Measurements from ENCODE around the gene TNFRSF1A. TPM values are rescaled to one million over a fixed set of nuclear protein-coding genes. Genes with fewer than 3 reads are reported as not detected.

TNFRSF1A gene
- polyA plus RNA-seq, 1 experiment: 217 TPM

- DNase-seq (ENCODE audit: low read depth): no peak
- H3K4me3 ChIP-seq (ENCODE audit: low read depth, low read length): no peak overlapping the region
- peaks cover 51% of the 10 kb centered on the region for H3K36me3 ChIP-seq (ENCODE audit: control insufficient read depth, insufficient read depth, low read length)
- CTCF ChIA-PET: interaction anchor here (0.6 to 1.3 kb wide), 3 partner anchors 9 to 133 kb away, joined by 3 to 5 read pairs (median 4); no protein-coding TSS in a partner anchor
- TF ChIP-seq, protein P1, sequence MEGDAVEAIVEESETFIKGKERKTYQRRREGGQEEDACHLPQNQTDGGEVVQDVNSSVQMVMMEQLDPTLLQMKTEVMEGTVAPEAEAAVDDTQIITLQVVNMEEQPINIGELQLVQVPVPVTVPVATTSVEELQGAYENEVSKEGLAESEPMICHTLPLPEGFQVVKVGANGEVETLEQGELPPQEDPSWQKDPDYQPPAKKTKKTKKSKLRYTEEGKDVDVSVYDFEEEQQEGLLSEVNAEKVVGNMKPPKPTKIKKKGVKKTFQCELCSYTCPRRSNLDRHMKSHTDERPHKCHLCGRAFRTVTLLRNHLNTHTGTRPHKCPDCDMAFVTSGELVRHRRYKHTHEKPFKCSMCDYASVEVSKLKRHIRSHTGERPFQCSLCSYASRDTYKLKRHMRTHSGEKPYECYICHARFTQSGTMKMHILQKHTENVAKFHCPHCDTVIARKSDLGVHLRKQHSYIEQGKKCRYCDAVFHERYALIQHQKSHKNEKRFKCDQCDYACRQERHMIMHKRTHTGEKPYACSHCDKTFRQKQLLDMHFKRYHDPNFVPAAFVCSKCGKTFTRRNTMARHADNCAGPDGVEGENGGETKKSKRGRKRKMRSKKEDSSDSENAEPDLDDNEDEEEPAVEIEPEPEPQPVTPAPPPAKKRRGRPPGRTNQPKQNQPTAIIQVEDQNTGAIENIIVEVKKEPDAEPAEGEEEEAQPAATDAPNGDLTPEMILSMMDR (IDR thresholded peaks at IDR 0.05; ENCODE audit: insufficient read depth, low read depth, low read length): no peak
- POLR2A ChIA-PET: no interaction called here
- no peaks in the 10 kb centered on the region for H3K27me3 ChIP-seq (ENCODE audit: control insufficient read depth, insufficient read depth, low read length)
Measured at GRCh38 chr12:6332459-6332858, 9.4 kb downstream of the TNFRSF1A start.

DNA sequence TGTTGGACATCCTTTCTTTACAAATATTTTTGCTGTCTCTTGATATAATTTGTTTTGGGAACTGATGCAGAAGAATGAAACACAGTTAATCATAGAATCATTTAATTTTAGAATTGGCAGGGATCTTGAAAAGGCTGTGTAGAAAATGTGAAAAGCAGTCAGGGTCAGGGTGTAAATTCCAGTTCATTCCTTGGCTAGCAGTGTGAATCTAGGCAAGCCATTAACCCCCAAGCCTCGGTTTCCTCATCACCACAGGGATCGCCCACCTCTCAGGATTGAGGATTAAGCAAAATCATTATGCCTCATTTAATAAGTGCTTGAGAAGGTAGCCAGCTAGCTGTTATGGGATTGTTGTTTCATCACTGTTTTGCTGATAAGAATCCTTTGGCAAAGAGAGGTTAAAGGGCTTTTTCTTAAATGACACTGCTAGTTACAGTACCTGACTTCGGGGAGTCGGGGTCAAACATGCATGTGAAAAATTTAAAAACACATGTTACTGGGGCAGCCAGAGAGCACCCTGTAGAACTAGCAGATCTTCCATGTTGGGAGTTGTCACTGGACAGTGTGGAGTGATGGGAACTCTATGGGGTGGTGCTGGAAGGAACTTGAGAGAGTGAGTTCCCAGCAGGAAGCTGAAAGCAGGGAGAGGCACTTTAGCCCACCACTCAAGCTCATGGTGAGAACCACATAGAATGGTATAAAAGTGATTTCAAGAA is 10.7 kb downstream of the TNFRSF1A start:
- DNase-seq (ENCODE audit: low read depth): no peak
- POLR2A ChIA-PET: interaction anchor here (0.7 kb wide), 1 partner anchor 85 kb away, joined by 3 read pairs; no protein-coding TSS in a partner anchor
- CTCF ChIA-PET: no interaction called here
- TF ChIP-seq, protein P1 (IDR thresholded peaks at IDR 0.05; ENCODE audit: insufficient read depth, low read depth, low read length): no peak
- Histone ChIP-seq H3K4me3 (ENCODE audit: low read depth, low read length) (no peak overlapping the region), H3K36me3 (ENCODE audit: control insufficient read depth, insufficient read depth, low read length) (peaks cover 55% of the 10 kb centered on the region), H3K27me3 (ENCODE audit: control insufficient read depth, insufficient read depth, low read length) (no peaks in the 10 kb centered on the region)

- peaks cover 55% of the 10 kb centered on the region for H3K36me3 ChIP-seq (ENCODE audit: control insufficient read depth, insufficient read depth, low read length)
- ChIA-PET POLR2A (interaction anchor here (0.6 to 0.7 kb wide), 2 partner anchors 9 to 86 kb away, joined by 3 read pairs; no protein-coding TSS in a partner anchor), CTCF (interaction anchor here (1.2 kb wide), 1 partner anchor 135 kb away, joined by 5 read pairs; no protein-coding TSS in a partner anchor)
- TF ChIP-seq, protein P1 (IDR thresholded peaks at IDR 0.05; ENCODE audit: insufficient read depth, low read depth, low read length): no peak
- DNase-seq (ENCODE audit: low read depth): no peak
- no peaks in the 10 kb centered on the region for H3K27me3 ChIP-seq (ENCODE audit: control insufficient read depth, insufficient read depth, low read length)
- H3K4me3 ChIP-seq (ENCODE audit: low read depth, low read length): no peak overlapping the region
Measured at GRCh38 chr12:6330192-6330591, 11.7 kb downstream of the TNFRSF1A start.

DNA sequence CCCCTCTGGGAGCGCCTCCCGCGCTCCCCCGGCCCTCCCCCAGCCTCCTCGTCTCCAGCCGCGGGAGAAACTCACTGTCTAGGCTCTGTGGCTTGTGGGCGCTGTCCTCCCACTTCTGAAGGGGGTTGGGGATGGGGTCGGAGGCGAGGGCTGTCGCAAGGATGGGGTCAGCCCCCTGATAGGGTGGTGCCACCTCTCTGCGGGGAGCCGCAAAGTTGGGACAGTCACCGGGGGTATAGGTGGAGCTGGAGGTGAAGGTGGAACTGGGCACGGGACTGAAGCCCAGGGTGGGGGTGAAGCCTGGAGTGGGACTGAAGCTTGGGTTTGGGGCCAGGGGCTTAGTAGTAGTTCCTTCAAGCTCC is 12.2 kb downstream of the TNFRSF1A start:
- POLR2A ChIA-PET: no interaction called here
- TF ChIP-seq, protein P1 (IDR thresholded peaks at IDR 0.05; ENCODE audit: insufficient read depth, low read depth, low read length): no peak
- DNase-seq (ENCODE audit: low read depth): no peak
- CTCF ChIA-PET: interaction anchor here (1.0 to 1.2 kb wide), 2 partner anchors 134 to 136 kb away, joined by 3 to 5 read pairs; no protein-coding TSS in a partner anchor
- Histone ChIP-seq H3K4me3 (ENCODE audit: low read depth, low read length) (no peak overlapping the region), H3K27me3 (ENCODE audit: control insufficient read depth, insufficient read depth, low read length) (no peaks in the 10 kb centered on the region), H3K36me3 (ENCODE audit: control insufficient read depth, insufficient read depth, low read length) (peaks cover 55% of the 10 kb centered on the region)

GRCh38 chr12:6328945-6329702 is 12.8 kb downstream of the TNFRSF1A start:
- no peak for DNase-seq (ENCODE audit: low read depth)
- TF ChIP-seq, protein P1 (IDR thresholded peaks at IDR 0.05; ENCODE audit: insufficient read depth, low read depth, low read length): no peak
- ChIA-PET POLR2A (no interaction called here), CTCF (interaction anchor here (0.7 to 1.2 kb wide), 3 partner anchors 133 to 160 kb away, joined by 3 to 5 read pairs (median 4); no protein-coding TSS in a partner anchor)
- H3K27me3 ChIP-seq (ENCODE audit: control insufficient read depth, insufficient read depth, low read length): no peaks in the 10 kb centered on the region
- H3K4me3 ChIP-seq (ENCODE audit: low read depth, low read length): no peak overlapping the region
- H3K36me3 ChIP-seq (ENCODE audit: control insufficient read depth, insufficient read depth, low read length): peaks cover 56% of the 10 kb centered on the region

Measured in BJ (cell line).